ENCODE measurements around the gene EPHB6. TPM values are rescaled to one million over a fixed set of nuclear protein-coding genes. Genes with fewer than 3 reads are reported as not detected.

EPHB6 gene
- total and polyA plus RNA-seq, 2 donors: 75.6 to 163 TPM

GRCh38 chr7:142871260-142872105 is 16.6 kb downstream of the EPHB6 start:
- Histone ChIP-seq H3K9me3 (ENCODE audit: control insufficient read depth in 2 of 2, insufficient read depth in 1 of 2, low read length in 1 of 2) (peaks cover 0 to 5% of the 10 kb centered on the region in 2 donors), H3K4me1 (ENCODE audit: control insufficient read depth in 2 of 2, insufficient read depth in 2 of 2, low read length in 2 of 2) (peaks cover 0 to 17% of the 10 kb centered on the region in 2 donors), H3K4me3 (ENCODE audit: low read length in 2 of 2) (no peak overlapping the region), H3K36me3 (ENCODE audit: control insufficient read depth in 2 of 2, insufficient read depth in 2 of 2, low read length in 1 of 2) (peaks cover 69 to 70% of the 10 kb centered on the region in 2 donors), H3K27me3 (ENCODE audit: control insufficient read depth in 2 of 2, insufficient read depth in 1 of 2, low read length in 1 of 2) (no peaks in the 10 kb centered on the region), H3K27ac (ENCODE audit: low read depth in 1 of 2, low read length in 1 of 2) (no peak overlapping the region)
- DNase-seq (ENCODE audit: low read depth in 6 of 9, low spot score in 9 of 9): no peak
- 96% methylated on average over 23 of the region's 23 CpGs for WGBS

- H3K4me1 ChIP-seq (ENCODE audit: control insufficient read depth in 2 of 2, insufficient read depth in 2 of 2, low read length in 2 of 2): peaks cover 0 to 11% of the 10 kb centered on the region in 2 donors
- 93% methylated on average over 15 of the region's 15 CpGs for WGBS
- DNase-seq (ENCODE audit: low read depth in 6 of 9, low spot score in 9 of 9): no peak
- no peak overlapping the region for H3K4me3 ChIP-seq (ENCODE audit: low read length in 2 of 2)
- H3K36me3 ChIP-seq (ENCODE audit: control insufficient read depth in 2 of 2, insufficient read depth in 2 of 2, low read length in 1 of 2): peaks cover 62 to 63% of the 10 kb centered on the region in 2 donors
- H3K27me3 ChIP-seq (ENCODE audit: control insufficient read depth in 2 of 2, insufficient read depth in 1 of 2, low read length in 1 of 2): no peaks in the 10 kb centered on the region
- no peak overlapping the region for H3K27ac ChIP-seq (ENCODE audit: low read depth in 1 of 2, low read length in 1 of 2)
- H3K9me3 ChIP-seq (ENCODE audit: control insufficient read depth in 2 of 2, insufficient read depth in 1 of 2, low read length in 1 of 2): peaks cover 0 to 5% of the 10 kb centered on the region in 2 donors
Observed at GRCh38 chr7:142872106-142872675, 17.3 kb downstream of the EPHB6 start.

GRCh38 chr7:142873281-142873784 is 18.5 kb downstream of the EPHB6 start:
- H3K36me3 ChIP-seq (ENCODE audit: control insufficient read depth in 2 of 2, insufficient read depth in 2 of 2, low read length in 1 of 2): peaks cover 51 to 52% of the 10 kb centered on the region in 2 donors
- peak in 2 of 9 donors; percentile 24 to 31 for DNase-seq (ENCODE audit: low read depth in 6 of 9, low spot score in 9 of 9)
- WGBS: 96% methylated on average over 11 of the region's 11 CpGs

GRCh38 chr7:142873871-142874270 is 19.0 kb downstream of the EPHB6 start:
- Histone ChIP-seq H3K27ac (ENCODE audit: low read depth in 1 of 2, low read length in 1 of 2) (no peak overlapping the region), H3K27me3 (ENCODE audit: control insufficient read depth in 2 of 2, insufficient read depth in 1 of 2, low read length in 1 of 2) (no peaks in the 10 kb centered on the region), H3K36me3 (ENCODE audit: control insufficient read depth in 2 of 2, insufficient read depth in 2 of 2, low read length in 1 of 2) (peaks cover 45 to 46% of the 10 kb centered on the region in 2 donors), H3K4me3 (ENCODE audit: low read length in 2 of 2) (no peak overlapping the region), H3K9me3 (ENCODE audit: control insufficient read depth in 2 of 2, insufficient read depth in 1 of 2, low read length in 1 of 2) (peaks cover 0 to 2% of the 10 kb centered on the region in 2 donors), H3K4me1 (ENCODE audit: control insufficient read depth in 2 of 2, insufficient read depth in 2 of 2, low read length in 2 of 2) (no peaks in the 10 kb centered on the region)
- no peak for DNase-seq (ENCODE audit: low read depth in 6 of 9, low spot score in 9 of 9)
- WGBS: 98% methylated on average over 5 of the region's 5 CpGs

More at GRCh38 chr7:142873281-142873784, 18.5 kb downstream of the EPHB6 start:
- Histone ChIP-seq H3K9me3 (ENCODE audit: control insufficient read depth in 2 of 2, insufficient read depth in 1 of 2, low read length in 1 of 2) (peaks cover 0 to 2% of the 10 kb centered on the region in 2 donors), H3K27me3 (ENCODE audit: control insufficient read depth in 2 of 2, insufficient read depth in 1 of 2, low read length in 1 of 2) (no peaks in the 10 kb centered on the region), H3K27ac (ENCODE audit: low read depth in 1 of 2, low read length in 1 of 2) (no peak overlapping the region), H3K4me1 (ENCODE audit: control insufficient read depth in 2 of 2, insufficient read depth in 2 of 2, low read length in 2 of 2) (no peaks in the 10 kb centered on the region), H3K4me3 (ENCODE audit: low read length in 2 of 2) (no peak overlapping the region)

- WGBS: 97% methylated on average over 7 of the region's 7 CpGs
- no peaks in the 10 kb centered on the region for H3K4me1 ChIP-seq (ENCODE audit: control insufficient read depth in 2 of 2, insufficient read depth in 2 of 2, low read length in 2 of 2)
- no peak for DNase-seq (ENCODE audit: low read depth in 6 of 9, low spot score in 9 of 9)
Observed at GRCh38 chr7:142874409-142874808, 19.5 kb downstream of the EPHB6 start.

GRCh38 chr7:142874837-142875236 is 20.0 kb downstream of the EPHB6 start:
- no peaks in the 10 kb centered on the region for H3K4me1 ChIP-seq (ENCODE audit: control insufficient read depth in 2 of 2, insufficient read depth in 2 of 2, low read length in 2 of 2)
- H3K27ac ChIP-seq (ENCODE audit: low read depth in 1 of 2, low read length in 1 of 2): no peak overlapping the region
- H3K9me3 ChIP-seq (ENCODE audit: control insufficient read depth in 2 of 2, insufficient read depth in 1 of 2, low read length in 1 of 2): peaks cover 0 to 2% of the 10 kb centered on the region in 2 donors
- no peak for DNase-seq (ENCODE audit: low read depth in 6 of 9, low spot score in 9 of 9)
- 96% methylated on average over 6 of the region's 6 CpGs for WGBS
- peaks cover 36 to 37% of the 10 kb centered on the region in 2 donors for H3K36me3 ChIP-seq (ENCODE audit: control insufficient read depth in 2 of 2, insufficient read depth in 2 of 2, low read length in 1 of 2)
- no peak overlapping the region for H3K4me3 ChIP-seq (ENCODE audit: low read length in 2 of 2)
- no peaks in the 10 kb centered on the region for H3K27me3 ChIP-seq (ENCODE audit: control insufficient read depth in 2 of 2, insufficient read depth in 1 of 2, low read length in 1 of 2)

More at GRCh38 chr7:142874409-142874808, 19.5 kb downstream of the EPHB6 start:
- peaks cover 0 to 2% of the 10 kb centered on the region in 2 donors for H3K9me3 ChIP-seq (ENCODE audit: control insufficient read depth in 2 of 2, insufficient read depth in 1 of 2, low read length in 1 of 2)
- H3K27me3 ChIP-seq (ENCODE audit: control insufficient read depth in 2 of 2, insufficient read depth in 1 of 2, low read length in 1 of 2): no peaks in the 10 kb centered on the region
- peaks cover 40 to 41% of the 10 kb centered on the region in 2 donors for H3K36me3 ChIP-seq (ENCODE audit: control insufficient read depth in 2 of 2, insufficient read depth in 2 of 2, low read length in 1 of 2)
- no peak overlapping the region for H3K4me3 ChIP-seq (ENCODE audit: low read length in 2 of 2)
- H3K27ac ChIP-seq (ENCODE audit: low read depth in 1 of 2, low read length in 1 of 2): no peak overlapping the region

GRCh38 chr7:142875456-142875855 is 20.6 kb downstream of the EPHB6 start:
- H3K4me1 ChIP-seq (ENCODE audit: control insufficient read depth in 2 of 2, insufficient read depth in 2 of 2, low read length in 2 of 2): no peaks in the 10 kb centered on the region
- H3K27me3 ChIP-seq (ENCODE audit: control insufficient read depth in 2 of 2, insufficient read depth in 1 of 2, low read length in 1 of 2): no peaks in the 10 kb centered on the region
- no peak overlapping the region for H3K27ac ChIP-seq (ENCODE audit: low read depth in 1 of 2, low read length in 1 of 2)
- WGBS: 92% methylated on average over 14 of the region's 14 CpGs
- H3K4me3 ChIP-seq (ENCODE audit: low read length in 2 of 2): no peak overlapping the region
- DNase-seq (ENCODE audit: low read depth in 6 of 9, low spot score in 9 of 9): no peak
- peaks cover 29 to 30% of the 10 kb centered on the region in 2 donors for H3K36me3 ChIP-seq (ENCODE audit: control insufficient read depth in 2 of 2, insufficient read depth in 2 of 2, low read length in 1 of 2)
- peaks cover 0 to 2% of the 10 kb centered on the region in 2 donors for H3K9me3 ChIP-seq (ENCODE audit: control insufficient read depth in 2 of 2, insufficient read depth in 1 of 2, low read length in 1 of 2)

- Histone ChIP-seq H3K4me3 (ENCODE audit: low read length in 2 of 2) (no peak overlapping the region), H3K27me3 (ENCODE audit: control insufficient read depth in 2 of 2, insufficient read depth in 1 of 2, low read length in 1 of 2) (no peaks in the 10 kb centered on the region), H3K36me3 (ENCODE audit: control insufficient read depth in 2 of 2, insufficient read depth in 2 of 2, low read length in 1 of 2) (peaks cover 20 to 21% of the 10 kb centered on the region in 2 donors), H3K4me1 (ENCODE audit: control insufficient read depth in 2 of 2, insufficient read depth in 2 of 2, low read length in 2 of 2) (peaks cover 0 to 5% of the 10 kb centered on the region in 2 donors), H3K27ac (ENCODE audit: low read depth in 1 of 2, low read length in 1 of 2) (no peak overlapping the region), H3K9me3 (ENCODE audit: control insufficient read depth in 2 of 2, insufficient read depth in 1 of 2, low read length in 1 of 2) (peaks cover 0 to 2% of the 10 kb centered on the region in 2 donors)
- 97% methylated on average over 9 of the region's 9 CpGs for WGBS
- no peak for DNase-seq (ENCODE audit: low read depth in 6 of 9, low spot score in 9 of 9)
Observed at GRCh38 chr7:142876236-142876960, 21.5 kb downstream of the EPHB6 start.

All from thymus (tissue), 11 donors.